CD4-positive, alpha-beta T cell treated with Interleukin-21 for 1 hour (primary cell): ENCODE measurements around the gene CFAP161.
A peak's percentile ranks its signal among the peaks of the same experiment; 100 is the strongest.
"Not testable (repeated sequence)": the region's sequence is repeated elsewhere in the genome, so short reads cannot be mapped to it uniquely, and the experiment has no call there.

ENCODE experiments used
- DNase-seq: peaks from one replicate; pipeline ENCODE4 v3.0.0-alpha.2; 2020

Gene CFAP161

DNA sequence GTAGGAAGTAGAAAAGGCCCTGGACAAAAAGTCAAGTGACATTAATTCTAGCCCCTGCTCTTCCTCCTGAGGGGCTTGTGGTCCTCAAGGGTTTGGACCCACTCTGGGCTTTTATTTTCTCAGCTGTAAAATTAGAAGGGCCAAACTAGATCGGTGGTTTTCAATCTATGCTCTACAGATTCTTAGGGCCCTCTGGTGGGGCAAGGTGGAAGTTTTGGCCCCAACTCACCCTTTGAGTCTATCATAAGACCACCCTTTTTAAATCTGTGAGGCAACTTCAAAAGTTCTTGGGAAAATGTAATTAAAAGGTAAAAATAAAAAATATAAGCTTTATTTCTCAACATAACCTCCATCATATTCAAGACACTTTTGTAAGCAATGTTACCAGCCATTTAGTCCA, 25.6 kb upstream of the CFAP161 start:
- DNase-seq = peak; percentile 6

DNA sequence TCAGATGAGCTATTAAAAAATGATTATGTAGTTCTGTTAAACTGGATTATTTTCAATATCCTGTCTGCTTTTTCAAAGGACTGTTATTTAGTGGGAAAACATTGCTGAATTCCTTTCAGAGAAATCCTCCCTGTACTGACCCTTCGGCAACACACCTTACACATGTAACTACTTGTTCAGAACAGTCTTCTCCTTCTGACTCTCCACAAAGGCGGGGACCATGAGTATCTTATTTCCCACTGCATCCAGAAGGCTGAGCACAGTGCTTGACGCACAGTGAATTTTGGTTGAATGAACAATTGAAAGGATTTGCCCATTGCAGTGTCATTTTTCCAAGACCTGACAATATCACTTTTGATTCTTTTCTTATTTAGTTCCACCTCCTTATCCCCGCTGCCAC, 23.1 kb upstream of the CFAP161 start:
- DNase-seq = no peak

DNA sequence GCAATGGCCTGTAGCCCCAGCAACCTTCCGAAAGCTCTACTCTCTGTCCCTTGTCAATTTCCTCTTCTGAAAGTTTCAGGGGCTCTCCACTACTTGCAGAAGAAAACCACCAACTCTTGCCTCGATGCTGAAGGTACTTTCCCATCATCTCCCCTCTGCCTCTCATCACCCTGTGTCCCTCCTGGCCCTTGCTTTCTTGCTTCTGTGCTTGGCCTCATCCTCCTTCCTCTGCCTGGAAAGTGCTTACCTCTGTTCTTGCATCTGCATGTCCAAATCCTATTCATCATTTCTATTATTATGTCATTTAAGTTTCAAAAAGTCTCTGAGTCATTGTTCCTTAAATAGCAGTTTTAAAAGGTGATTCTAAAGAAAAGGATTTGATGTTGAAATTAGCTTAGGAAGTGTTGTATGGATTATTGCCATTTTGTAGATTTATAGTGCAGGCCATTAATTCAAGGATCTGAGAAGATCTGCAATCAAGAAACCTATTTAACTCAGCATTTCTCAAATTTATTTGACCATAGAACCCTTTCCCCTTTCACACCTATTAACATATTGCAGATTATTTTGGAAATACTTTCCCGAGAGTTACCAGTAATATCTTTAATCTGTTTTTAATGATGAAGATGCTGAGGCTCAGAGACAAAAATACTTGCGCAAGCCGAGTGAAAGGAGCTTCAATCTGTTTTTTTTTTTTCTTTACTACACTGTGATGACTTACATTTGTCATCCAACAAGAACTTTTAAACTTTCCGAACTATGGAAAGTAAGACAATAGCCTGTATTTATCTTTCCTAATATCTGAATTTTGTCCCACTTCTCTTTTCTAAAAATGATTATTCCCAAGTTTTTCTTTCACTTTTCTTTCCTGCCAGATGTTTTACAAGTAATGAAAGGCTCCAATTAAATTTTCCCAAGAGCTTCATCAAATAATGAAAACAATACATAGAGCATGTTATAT, 22.3 kb upstream of the CFAP161 start:
- no peak for DNase-seq

DNA sequence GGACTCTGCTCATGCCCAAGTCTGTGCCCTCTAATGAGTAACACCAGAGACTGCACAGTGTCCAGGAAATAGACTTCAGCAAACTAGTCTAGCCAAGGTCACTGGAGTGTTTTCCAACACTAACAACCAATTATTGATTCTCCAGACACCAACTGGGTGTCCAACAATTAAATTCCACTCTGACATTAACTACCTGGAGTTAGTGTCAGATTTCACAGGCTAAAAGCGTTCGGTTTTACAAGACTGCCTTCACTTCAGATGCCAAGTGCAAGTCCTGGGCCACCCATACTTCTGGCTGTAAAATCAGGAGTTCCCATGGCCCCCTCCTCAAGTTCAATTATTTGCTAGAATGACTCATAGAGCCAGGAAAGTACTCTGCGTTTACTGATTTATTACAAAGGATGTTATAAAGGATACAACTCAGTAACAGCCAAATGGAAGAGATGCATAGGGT, 20.8 kb upstream of the CFAP161 start:
- DNase-seq = no peak

DNA sequence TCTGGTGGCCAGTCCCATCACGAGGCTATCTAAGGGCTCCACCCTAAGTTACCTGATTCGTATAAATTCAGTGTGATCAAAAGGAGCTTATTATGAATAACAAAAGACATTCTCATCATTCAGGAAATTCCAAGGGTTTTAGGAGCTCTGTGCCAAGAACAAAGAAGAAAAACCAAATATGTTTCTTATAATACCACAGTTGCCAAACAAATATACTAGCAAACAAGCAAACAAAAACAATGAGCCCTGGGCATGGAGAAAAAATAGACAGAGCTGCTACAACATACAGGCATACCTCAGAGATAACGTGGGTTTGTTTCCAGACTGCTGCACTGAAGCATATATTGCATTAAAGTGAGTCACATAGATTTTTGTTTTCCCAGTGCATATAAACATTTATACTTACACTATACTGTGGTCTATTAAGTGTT, 20.2 kb upstream of the CFAP161 start:
- DNase-seq = no peak

DNA sequence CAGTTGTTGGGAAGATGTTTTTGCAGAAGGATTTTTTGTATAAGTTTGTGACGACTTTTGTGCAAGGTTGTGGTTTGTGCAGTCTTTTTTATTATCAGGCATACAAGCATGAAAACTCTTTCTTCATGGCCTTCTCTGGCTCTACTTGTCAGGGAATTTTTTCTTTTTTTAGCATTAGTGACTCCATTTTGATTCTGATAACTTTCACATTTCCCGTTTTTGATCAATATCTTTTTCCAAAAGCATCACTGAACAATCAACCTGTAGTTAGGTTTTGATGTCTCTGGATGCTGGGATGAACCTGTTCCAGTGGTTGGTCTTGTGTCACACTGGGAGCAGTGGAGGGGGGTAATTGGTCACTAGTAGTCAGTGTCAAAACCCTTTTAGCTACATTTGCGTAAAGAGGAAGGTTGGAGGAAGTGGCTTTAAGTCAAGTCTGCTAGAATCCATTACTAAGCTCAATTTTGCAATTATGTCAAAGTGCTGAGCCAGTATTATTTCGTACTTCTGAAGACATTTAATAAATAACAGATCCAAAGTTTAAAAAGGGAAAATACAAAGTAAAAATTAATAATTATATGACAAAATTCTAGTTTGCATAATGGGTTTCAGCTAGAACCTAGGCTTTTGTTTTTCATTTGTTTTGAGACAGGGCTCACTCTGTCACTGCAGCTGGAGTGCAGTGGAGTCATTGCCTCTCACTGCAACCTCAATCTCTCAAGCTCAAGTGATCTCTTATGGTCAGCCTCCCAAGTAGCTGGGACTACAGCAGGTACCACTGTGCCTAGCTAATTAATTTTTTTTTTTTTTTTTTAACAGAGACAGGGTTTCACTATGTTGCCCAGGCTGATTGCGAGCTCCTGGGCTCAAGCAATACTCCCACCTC, 18.8 kb upstream of the CFAP161 start:
- DNase-seq = no peak

DNA sequence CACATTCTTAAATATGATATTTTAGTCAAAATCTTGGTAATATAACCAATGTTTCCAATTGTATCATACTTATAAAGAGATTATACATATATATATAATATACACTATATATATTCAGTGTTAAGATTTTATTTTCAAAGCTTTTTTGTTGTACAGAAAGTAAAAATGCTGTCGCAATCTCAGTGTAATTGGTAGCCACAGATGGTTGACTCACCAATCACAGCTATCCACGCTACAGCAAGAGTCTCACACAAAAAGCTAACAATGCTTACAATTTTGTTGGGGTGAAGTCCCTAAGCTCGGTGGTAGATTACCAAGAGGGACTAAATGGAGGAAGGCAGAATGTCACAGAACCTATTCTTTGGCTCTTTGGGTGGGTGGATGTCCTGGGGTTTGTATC, 16.9 kb upstream of the CFAP161 start:
- DNase-seq = no peak

DNA sequence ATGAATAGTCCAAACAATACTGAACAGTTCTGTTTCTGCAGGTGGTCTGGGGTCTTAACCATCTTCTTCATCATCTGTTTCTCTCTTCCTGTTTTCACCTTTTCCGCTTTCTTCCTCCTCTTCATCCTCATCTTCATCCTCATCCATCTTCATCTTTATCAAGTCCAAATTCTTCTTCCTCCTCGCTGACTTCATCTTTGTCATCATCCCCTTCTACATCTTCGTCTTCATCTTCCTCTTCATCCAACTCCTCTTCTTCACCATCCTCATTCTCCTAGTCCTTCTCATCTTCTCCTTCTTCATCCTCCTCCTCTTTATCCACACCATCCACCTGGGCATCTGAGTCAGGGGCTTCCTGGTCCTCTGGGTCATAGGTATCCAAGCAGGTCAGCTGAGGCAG, 16.5 kb upstream of the CFAP161 start:
- no peak for DNase-seq

DNA sequence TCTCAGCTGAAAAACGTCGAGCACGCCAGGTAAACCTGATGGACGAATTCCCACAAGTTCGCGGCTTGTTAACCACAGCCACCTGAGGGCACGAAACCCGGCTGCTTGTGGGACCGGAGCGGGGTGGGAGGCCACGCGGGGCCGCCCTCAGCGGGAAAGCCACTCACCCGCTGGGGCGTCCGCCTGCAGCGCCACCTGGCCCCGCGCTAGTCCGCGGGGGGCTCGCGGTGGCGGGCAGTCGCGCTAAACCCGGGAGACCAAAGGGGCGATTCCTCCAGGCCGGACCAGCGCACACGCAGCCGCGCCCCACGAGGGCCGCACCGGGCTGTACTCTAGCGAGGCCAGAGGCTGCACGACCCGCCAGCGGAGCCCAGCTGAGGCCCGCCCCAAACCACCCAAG, 15.7 kb upstream of the CFAP161 start:
- DNase-seq = no peak

DNA sequence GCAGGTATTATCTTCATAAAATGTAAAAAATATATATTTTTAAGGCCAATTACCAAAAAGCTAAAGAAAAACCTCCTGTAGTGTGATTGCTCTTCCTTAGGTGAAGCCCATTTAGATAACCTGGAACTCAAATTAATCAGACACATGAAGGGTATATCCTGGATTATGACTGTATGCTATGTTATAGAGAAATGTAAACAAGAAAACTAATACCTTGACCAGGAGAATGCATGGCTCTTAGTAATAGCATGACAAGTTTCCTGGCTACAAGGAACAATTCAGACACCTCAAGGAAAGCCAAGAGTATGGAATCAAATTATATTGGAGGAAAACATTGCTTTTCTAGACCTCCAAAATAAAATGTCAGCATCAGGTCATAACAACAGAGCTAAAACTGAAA, 14.0 kb upstream of the CFAP161 start:
- DNase-seq = no peak

DNA sequence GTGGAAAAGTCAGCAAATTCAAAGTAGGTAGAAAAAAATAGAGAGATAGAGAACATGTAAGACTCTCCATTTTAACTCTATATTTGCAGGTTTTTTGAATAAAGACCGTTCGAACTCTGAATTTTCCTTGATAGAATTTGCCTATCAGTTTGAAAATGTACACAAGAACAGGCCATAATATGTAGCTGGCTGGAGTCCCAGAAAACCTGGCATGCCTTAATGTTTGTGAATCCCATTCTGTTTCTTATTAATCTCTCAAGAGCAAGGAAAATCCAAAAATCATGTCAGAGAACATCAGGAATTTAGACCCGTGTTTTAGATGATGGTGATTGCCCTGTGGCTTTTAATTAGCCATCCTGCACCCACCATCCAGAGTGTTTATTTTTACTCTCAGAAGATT, 7.2 kb upstream of the CFAP161 start:
- DNase-seq = no peak

DNA sequence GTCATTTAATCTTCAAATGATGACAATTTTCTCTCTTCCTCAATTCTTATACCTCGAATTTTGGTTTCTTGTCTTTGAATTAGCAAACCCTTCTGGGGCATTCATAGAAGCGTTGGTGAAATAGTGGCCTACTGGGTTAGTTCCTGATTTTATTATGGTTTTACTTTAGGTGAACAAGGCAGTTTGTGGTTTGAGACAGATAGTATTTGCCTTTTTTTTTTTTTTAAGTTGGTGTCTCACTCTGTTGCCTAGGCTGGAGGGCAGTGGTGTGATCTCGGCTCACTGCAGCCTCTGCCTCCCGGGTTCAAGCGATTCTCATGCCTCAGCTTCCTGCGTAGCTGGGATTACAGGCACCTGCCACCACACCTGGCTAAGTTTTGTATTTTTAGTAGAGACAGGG, 7.4 kb downstream of the CFAP161 start:
- not testable (repeated sequence) for DNase-seq

DNA sequence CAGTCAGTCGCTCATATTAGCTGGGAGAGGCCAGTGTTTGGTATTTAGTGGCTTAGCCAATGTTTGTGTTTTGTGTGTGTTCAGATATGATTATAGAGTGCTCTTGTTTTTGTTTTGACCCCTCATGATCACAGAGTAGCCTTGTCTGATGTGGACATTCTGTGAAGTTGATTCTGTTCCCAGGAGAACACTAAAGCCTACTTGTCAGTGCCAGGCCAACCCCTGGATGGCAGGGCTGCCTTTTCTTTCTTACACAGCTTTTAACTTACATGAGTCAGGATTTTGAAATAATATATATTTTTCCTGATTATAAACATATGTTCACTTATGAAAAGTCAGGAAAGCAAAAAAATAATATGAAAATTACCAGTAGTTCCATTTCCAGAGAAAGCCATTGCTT, 11.9 kb downstream of the CFAP161 start:
- no peak for DNase-seq

DNA sequence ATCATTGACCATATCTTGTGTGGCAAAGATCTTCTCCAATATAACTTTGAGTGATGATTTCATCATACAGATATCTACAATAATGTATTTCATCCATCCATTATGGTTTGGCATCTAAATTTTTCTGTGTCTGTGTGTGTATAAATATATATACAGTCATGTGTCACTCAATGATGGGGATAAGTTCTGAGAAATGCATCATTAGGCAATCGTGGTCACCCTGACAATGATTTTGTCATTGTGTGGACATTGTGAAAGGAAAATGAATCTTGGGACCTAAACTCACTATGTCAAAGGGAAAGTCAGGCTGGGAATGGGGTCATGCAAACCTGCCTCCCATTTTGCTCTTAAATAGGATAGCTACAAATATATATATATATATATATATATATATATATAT, 12.4 kb downstream of the CFAP161 start:
- no peak for DNase-seq

DNA sequence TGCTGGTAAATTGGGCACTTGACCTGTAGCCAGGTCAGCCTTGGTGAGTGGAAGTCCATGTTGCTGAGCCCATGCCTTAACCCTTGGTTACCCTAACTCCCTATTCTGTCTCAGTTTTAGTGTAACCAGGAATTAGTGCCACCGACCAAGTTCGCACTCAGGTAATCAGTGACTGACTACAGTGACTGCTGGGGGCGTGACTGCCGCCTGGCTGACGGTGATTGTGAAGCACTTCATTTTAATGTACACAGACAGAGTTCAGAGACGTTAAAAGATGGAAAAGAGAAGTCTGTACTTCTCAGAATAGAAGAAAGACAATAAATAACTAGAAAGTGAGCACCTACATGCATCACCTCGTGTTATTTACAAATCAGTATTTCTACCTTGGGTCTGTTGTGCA, 17.3 kb downstream of the CFAP161 start:
- DNase-seq = no peak

DNA sequence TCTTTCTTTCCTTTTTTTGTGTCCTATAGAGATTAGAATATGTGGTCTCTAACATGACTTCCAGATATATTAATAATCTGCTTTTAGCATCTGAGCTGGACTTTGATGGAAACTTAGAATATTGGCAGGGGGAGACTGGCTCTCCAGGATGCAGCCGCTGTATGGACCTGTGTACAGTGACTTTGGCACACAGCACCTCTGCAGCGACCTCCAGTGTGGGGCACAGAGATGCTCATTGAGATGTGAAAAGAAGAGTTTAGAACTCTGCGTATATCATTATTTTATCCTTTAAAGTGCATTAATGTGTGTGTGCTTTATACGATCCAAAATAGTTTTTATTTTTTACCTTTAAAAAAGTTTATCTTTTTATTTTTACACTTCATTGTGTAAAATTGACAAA, 18.3 kb downstream of the CFAP161 start:
- DNase-seq = no peak

DNA sequence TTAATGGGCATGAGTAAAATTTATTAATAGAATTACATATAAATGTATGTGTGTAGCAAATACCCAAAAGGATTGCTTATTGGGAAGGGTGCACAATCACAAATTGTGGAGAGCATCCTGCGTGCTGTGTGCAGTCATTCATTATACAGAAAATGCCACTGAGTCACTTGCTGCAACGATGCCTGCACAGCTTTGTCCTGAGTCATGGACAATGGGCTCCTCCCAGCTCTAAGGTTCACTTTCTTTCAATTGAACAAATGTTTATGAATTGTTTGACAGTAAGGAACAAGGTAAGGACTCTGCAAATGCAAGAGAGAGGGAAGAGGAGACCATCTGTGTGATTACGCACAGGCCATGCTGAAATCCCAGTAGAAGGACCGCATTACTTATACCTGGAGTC, 18.7 kb downstream of the CFAP161 start:
- DNase-seq = no peak

DNA sequence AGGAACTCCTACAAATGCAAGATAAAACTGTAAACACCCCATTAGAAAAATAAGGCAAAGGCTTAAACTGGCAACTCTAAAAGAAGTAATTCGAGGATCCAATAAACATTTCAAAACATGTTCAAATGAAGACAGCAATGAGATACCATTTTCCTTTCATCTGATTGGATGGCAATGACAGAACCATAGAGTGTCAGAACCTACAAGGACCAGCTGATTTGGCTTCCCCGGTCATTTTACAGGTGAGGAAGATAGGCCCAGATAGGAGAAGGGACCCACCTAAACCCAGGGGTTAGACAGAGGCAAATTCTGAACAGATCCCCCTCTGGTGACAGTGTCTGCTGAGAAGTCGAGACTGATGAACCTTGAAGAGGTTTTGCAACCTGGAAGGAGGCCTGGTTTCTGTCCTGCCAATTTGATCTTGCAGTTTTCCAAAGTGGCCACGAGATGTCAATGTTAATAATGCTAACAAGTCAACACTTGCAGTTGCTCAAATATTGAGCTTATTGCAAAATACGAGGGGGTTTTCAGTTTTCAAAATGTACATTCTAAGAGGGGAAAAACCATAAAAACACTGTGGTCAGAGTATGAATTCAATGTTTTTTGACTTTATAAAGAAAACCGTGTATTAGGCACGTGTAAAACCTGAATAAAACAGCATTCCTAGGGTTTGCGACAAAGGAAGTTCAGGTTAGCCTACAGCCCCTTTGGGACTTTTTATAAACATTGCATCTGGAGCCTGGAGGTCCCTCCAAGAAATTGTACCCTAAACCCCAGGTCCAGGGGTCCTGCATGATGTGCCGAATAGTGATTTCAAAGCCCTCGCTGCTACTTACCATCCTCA, 21.5 kb downstream of the CFAP161 start:
- DNase-seq = peak; percentile 37

DNA sequence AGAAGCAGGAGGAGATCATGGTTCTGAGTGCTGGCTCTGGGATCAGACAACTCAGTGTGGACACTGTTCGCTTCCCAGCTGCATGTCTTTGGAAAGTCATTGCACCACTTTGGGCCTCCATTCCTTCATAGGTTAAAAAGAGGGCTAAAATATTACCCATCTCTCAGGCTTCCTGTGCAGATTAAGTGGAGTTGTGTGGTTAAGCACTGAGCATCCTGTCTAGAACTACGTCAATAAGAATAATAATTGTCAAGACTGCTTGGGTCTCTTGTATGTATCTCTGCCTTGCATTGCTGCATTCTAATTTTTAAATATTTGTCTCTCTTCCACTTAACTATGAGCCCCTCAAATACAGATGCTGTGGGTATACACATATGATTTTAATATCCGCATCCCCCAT, 22.3 kb downstream of the CFAP161 start:
- DNase-seq = no peak

DNA sequence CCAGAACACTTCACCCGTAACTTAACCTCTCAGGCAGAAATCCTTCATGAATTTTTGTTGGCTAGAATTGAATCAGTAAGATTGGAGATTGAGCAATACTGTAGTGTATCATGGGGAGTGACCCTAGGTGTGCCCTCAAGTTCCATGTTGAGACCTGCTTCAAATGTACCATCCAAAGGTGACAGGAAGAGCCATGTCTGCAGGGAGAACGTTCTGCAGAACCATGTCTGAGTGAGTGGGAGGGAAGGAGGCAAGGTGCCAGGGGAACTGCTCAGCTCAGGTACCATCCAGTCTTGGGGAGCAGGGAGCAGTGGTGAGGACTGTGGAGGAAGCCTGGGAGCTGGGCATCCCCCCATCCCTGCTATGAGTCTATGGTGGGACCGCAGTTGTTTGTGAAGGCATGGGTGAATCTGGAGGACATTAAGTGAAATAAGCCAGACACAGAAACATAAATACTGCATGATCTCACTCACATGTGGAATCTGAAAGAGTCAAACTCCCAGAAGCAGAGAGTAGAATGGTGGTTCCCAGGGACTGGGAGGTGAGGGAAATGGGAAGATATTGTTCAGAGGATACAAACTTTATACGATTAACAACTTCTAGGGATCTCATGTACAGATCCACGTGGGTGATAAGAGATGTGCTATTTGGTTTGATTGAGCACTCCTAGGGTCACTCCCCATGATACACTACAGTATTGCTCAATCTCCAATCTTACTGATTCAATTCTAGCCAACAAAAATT, 23.3 kb downstream of the CFAP161 start:
- DNase-seq = no peak

DNA sequence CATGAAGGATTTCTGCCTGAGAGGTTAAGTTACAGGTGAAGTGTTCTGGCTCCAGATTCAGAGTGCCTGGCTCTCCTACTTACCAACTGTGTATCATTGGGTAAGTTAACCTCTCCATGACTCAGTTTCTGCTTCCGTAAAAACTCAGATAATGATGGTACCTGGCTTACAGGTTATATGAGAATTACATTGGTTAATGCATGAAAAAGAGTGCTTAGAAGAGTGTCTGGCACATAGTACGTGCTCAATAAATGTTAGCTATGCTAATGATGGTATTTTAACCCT, 23.8 kb downstream of the CFAP161 start:
- DNase-seq = no peak

DNA sequence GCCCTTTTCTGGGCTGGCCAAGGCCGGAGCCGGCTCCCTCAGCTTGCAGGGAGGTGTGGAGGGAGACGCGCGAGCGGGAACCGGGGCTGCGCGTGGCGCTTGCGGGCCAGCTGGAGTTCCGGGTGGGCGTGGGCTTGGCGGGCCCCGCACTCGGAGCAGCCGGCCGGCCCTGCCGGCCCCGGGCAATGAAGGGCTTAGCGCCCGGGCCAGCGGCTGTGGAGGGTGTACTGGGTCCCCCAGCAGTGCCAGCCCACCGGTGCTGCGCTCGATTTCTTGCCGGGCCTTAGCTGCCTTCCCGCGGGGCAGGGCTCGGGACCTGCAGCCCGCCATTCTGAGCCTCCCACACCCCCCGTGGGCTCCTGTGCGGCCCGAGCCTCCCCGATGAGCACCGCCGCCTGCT, 24.5 kb downstream of the CFAP161 start:
- not testable (repeated sequence) for DNase-seq
